AML-193 (cell line): ENCODE measurements around the gene STMN3.
"Not testable (repeated sequence)": the region's sequence is repeated elsewhere in the genome, so short reads cannot be mapped to it uniquely, and the experiment has no call there.

Source experiments
- DNase-seq, 2 experiments: peaks; one replicate each; lab custom pipeline; 2025; lab: John Stamatoyannopoulos, UW

The STMN3 gene

GRCh38 chr20:63612276-63612931 lies 40.8 kb downstream of the STMN3 start:
- no peak for DNase-seq

GRCh38 chr20:63611646-63612045 lies 41.6 kb downstream of the STMN3 start:
- DNase-seq: no peak

GRCh38 chr20:63610581-63611435 lies 42.4 kb downstream of the STMN3 start:
- DNase-seq: no peak

- no peak for DNase-seq
Measured at GRCh38 chr20:63606686-63607085, 46.5 kb downstream of the STMN3 start.

GRCh38 chr20:63602321-63602720 lies 50.9 kb downstream of the STMN3 start:
- DNase-seq: no peak

- not testable (repeated sequence) for DNase-seq
Measured at GRCh38 chr20:63601679-63602078, 51.5 kb downstream of the STMN3 start.

GRCh38 chr20:63599396-63600050 lies 53.7 kb downstream of the STMN3 start:
- no peak for DNase-seq

- no peak for DNase-seq
Measured at GRCh38 chr20:63598479-63599395, 54.5 kb downstream of the STMN3 start.

GRCh38 chr20:63597651-63598478 lies 55.4 kb downstream of the STMN3 start:
- no peak for DNase-seq

GRCh38 chr20:63596423-63596822 lies 56.8 kb downstream of the STMN3 start:
- DNase-seq: no peak

- DNase-seq: no peak
Measured at GRCh38 chr20:63595416-63596127, 57.7 kb downstream of the STMN3 start.

- DNase-seq: no peak
Measured at GRCh38 chr20:63594043-63594561, 59.1 kb downstream of the STMN3 start.

GRCh38 chr20:63592661-63593060 lies 60.6 kb downstream of the STMN3 start:
- DNase-seq: no peak

GRCh38 chr20:63591786-63592355 lies 61.4 kb downstream of the STMN3 start:
- DNase-seq: no peak

- DNase-seq: no peak
Measured at GRCh38 chr20:63591147-63591533, 62.1 kb downstream of the STMN3 start.

- DNase-seq: no peak
Measured at GRCh38 chr20:63590218-63591146, 62.7 kb downstream of the STMN3 start.
